Astrocyte (in vitro differentiated cells and primary cell): ENCODE results near the gene BAHCC1.

Experiments
- EZH2 ChIP-seq: IDR thresholded peaks from 2 replicates; pipeline ENCODE4 v1.6.1; 2012; ENCODE audit warnings: mild to moderate bottlenecking, low read length, inconsistent platforms; ENCODE audit not compliant: insufficient read depth
- TF ChIP-seq, protein P1 (sequence below): IDR thresholded peaks from 2 replicates; pipeline ENCODE4 v1.5.1; 2011; ENCODE audit warnings: low read depth, mild to moderate bottlenecking, inconsistent platforms, low read length, moderate library complexity; ENCODE audit not compliant: insufficient read depth

DNA sequence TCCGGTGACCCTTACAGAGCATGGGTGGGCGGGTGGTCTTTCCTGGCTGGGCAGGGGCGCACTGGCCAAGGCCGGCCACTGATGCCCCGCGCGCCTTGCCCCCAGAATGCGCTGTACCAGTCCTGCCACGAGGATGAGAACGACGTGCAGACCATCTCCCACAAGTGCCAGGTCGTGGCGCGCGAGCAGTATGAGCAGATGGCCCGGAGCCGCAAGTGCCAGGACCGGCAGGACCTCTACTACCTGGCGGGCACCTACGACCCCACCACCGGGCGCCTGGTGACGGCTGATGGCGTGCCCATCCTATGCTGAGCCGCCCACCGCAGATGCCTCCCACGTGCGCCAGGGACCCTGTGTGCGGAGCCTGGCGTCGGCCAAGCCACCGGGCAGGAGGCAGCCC is 68.2 kb downstream of the BAHCC1 start:
- TF ChIP-seq, protein P1, sequence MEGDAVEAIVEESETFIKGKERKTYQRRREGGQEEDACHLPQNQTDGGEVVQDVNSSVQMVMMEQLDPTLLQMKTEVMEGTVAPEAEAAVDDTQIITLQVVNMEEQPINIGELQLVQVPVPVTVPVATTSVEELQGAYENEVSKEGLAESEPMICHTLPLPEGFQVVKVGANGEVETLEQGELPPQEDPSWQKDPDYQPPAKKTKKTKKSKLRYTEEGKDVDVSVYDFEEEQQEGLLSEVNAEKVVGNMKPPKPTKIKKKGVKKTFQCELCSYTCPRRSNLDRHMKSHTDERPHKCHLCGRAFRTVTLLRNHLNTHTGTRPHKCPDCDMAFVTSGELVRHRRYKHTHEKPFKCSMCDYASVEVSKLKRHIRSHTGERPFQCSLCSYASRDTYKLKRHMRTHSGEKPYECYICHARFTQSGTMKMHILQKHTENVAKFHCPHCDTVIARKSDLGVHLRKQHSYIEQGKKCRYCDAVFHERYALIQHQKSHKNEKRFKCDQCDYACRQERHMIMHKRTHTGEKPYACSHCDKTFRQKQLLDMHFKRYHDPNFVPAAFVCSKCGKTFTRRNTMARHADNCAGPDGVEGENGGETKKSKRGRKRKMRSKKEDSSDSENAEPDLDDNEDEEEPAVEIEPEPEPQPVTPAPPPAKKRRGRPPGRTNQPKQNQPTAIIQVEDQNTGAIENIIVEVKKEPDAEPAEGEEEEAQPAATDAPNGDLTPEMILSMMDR = no peak
- no peak for TF ChIP-seq EZH2
